Right lobe of liver (tissue), 6 donors: ENCODE results near the gene RAI2. TPM values are rescaled to one million over a fixed set of nuclear protein-coding genes. Genes with fewer than 3 reads are reported as not detected.
"Not testable (repeated sequence)": the region's sequence is repeated elsewhere in the genome, so short reads cannot be mapped to it uniquely, and the experiment has no call there.

Experiments
- ATAC-seq, 4 donors: fragments of 200-7000 bp; cut with Tn5 transposase; one replicate each; pipeline ENCODE4 v1.9.1; 2020; ENCODE audit warnings: mild to moderate bottlenecking in 4 of 4, moderate library complexity in 4 of 4
- DNase-seq, 3 donors: peaks; one replicate each; pipeline ENCODE4 v3.0.0-alpha.2; 2020
- H3K27ac ChIP-seq, 3 donors: fragments of 200-600 bp; one replicate each; pipeline ENCODE4 v1.8.0; 2022
- H3K27me3 ChIP-seq, 2 donors: fragments of 200-600 bp; one replicate each; pipeline ENCODE4 v1.8.0; 2022
- H3K36me3 ChIP-seq, 4 donors: fragments of 200-600 bp; sonication (generic) in 1 of 4; one replicate each; pipeline versions ENCODE4 v1.5.1 to v1.8.0; 2017 to 2022; ENCODE audit warnings: control low read depth in 1 of 4
- H3K4me1 ChIP-seq, 4 donors: fragments of 200-600 bp; sonication (generic) in 1 of 4; one replicate each; pipeline versions ENCODE4 v1.5.1 to v1.8.0; 2017 to 2022; ENCODE audit warnings: control low read depth in 1 of 4
- H3K4me3 ChIP-seq, 3 donors: fragments of 200-600 bp; one replicate each; pipeline ENCODE4 v1.8.0; 2022
- H3K9me3 ChIP-seq, 4 donors: fragments of 200-600 bp; sonication (generic) in 1 of 4; one replicate each; pipeline versions ENCODE4 v1.5.1 to v1.8.0; 2017 to 2022; ENCODE audit warnings: control low read depth in 1 of 4
- CTCF ChIP-seq, 4 donors: fragments of 200-600 bp in 3 of 4; fragments of 450-650 bp in 1 of 4; IDR thresholded peaks; one replicate each; pipeline versions ENCODE4 v1.5.1 to v1.8.0; 2016 to 2022; ENCODE audit warnings: antibody characterized with exemption in 4 of 4, mild to moderate bottlenecking in 2 of 4
- POLR2A ChIP-seq: fragments of 450-650 bp; IDR thresholded peaks from one replicate; pipeline ENCODE4 v1.6.1; 2017; ENCODE audit warnings: antibody characterized with exemption, mild to moderate bottlenecking
- WGBS: methylation state at CpG from one replicate; pipeline ENCODE4 v1.1.6; 2018; ENCODE audit warnings: low coverage, low lambda C conversion rate; ENCODE audit not compliant: insufficient coverage; ENCODE audit errors: missing lambda C conversion rate; 5-methylcytosine and 5-hydroxymethylcytosine counted together
- intact Hi-C, 2 donors: fragments of 100-400 bp; cut with DNase I; formaldehyde crosslinking; loops; one replicate each; pipeline versions ENCODE4 v1.11.2 to v1.14.1; 2022
- total RNA-seq, 6 experiments: library from RNA; depleted of rRNA in 2 of 6; stranded (reverse); fragments of >200 nt in 2 of 6; fragmentation: NEBNext Ultra II Directional in 3 of 6; extraction: Animal tissue kit (Norgen Biotek cat#: 25700) in 3 of 6; gene quantifications; one replicate each; pipeline versions ENCODE4 v1.1.0 to v1.2.4, GENCODE V29; 2016 to 2023
- donor health status: DM: no; HTN: yes; CAD: no.
- donor health status: DM: no; HTN: no; CAD: no.
- donor health status: DM: no; HTN: no; CAD: no.
- donor health status: DM: no; HTN: yes; CAD: no.
- donor health status: DM: no; HTN: yes; CAD: no.

RAI2 gene
- total RNA-seq, 6 experiments from 2014 or later, result 1.2 to 3.5 (median 2.4) TPM

- ATAC-seq, result no peak
- intact Hi-C loops, result no loop called here
- no CpG with 5 or more reads among the region's 1 CpG for WGBS
- Histone ChIP-seq H3K27ac (no peak overlapping the region), H3K4me3 (no peak overlapping the region), H3K27me3 (no peaks in the 10 kb centered on the region), H3K9me3 (no peaks in the 10 kb centered on the region), H3K4me1 (no peaks in the 10 kb centered on the region), H3K36me3 (no peaks in the 10 kb centered on the region)
- TF ChIP-seq POLR2A, result no peak
- no peak for DNase-seq
Measured at GRCh38 chrX:17792826-17793225, 68.3 kb downstream of the RAI2 start.

DNA sequence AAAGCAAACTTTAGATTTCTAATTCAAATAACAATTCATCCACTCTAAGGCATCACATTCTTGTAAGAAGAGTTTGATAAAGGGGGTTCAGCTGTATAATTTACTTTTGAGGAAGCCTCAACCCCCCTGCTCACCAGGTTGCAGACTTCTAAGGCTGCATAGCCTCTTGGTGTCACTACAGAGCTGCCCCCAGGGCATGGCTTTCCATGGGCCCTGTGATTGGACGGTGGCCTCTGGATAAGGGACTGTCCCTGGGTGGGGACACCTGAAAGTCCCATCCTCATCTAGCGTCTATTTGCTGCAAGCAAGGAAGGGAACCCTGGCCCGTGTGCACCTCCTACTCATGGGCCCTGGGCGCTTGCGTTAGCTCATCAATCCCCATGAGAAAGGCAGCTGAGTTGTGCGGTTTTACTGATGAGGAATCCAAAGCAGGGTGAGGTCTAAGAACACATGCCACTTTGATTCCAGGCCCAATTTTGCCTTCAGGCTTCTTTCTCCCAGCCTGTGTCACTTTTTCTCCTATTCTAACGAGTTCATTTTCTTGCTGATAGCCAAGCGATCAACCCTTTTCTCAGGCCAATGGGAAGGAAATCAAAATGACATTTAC is 72.0 kb downstream of the RAI2 start:
- no peak for ATAC-seq
- H3K36me3 ChIP-seq, result no peaks in the 10 kb centered on the region
- no peak overlapping the region for H3K27ac ChIP-seq
- H3K9me3 ChIP-seq, result no peaks in the 10 kb centered on the region
- no peaks in the 10 kb centered on the region for H3K4me1 ChIP-seq
- intact Hi-C loops, result no loop called here
- DNase-seq, result no peak
- no peak overlapping the region for H3K4me3 ChIP-seq
- no peak for TF ChIP-seq CTCF (IDR thresholded peaks at IDR 0.05)
- TF ChIP-seq POLR2A, result no peak
- no peaks in the 10 kb centered on the region for H3K27me3 ChIP-seq
- 60% methylated on average over 2 of the region's 8 CpGs for WGBS

DNA sequence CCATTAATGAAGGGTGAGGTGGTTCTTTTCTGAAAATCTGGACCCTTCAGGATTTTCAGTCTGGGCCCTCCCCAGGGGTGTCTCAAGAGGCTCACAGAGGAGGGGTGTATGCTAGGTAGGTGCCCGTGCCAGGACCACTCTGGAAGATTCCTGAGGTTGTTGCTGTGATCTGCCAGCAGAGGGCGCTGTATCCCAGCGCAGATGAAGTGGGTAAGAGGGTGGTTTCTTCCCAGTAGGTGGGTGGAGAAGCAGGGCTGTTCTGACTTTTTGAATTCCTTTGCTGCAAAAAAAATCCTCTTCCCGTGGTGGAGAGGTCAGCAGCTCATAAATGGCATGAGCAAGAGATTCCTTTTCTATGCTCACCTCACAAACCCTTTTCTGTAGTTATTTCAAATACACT is 72.7 kb downstream of the RAI2 start:
- Histone ChIP-seq H3K36me3 (no peaks in the 10 kb centered on the region), H3K9me3 (no peaks in the 10 kb centered on the region), H3K27me3 (no peaks in the 10 kb centered on the region), H3K27ac (no peak overlapping the region), H3K4me3 (no peak overlapping the region), H3K4me1 (no peaks in the 10 kb centered on the region)
- DNase-seq (no peak), ATAC-seq (peak; percentile 71 to 81 (median 74))
- TF ChIP-seq POLR2A (no peak), CTCF (IDR thresholded peaks at IDR 0.05) (peak; percentile 50 to 86 (median 82))
- 3% methylated on average over 4 of the region's 4 CpGs for WGBS
- intact Hi-C loops, result no loop called here

- WGBS, result 95% methylated on average over 7 of the region's 11 CpGs
Measured at GRCh38 chrX:17787557-17787956, 73.5 kb downstream of the RAI2 start.

GRCh38 chrX:17786554-17787347 is 74.3 kb downstream of the RAI2 start:
- H3K27ac ChIP-seq, result not testable (repeated sequence)

More at GRCh38 chrX:17787557-17787956, 73.5 kb downstream of the RAI2 start:
- Histone ChIP-seq H3K9me3 (no peaks in the 10 kb centered on the region), H3K27me3 (no peaks in the 10 kb centered on the region), H3K4me1 (no peaks in the 10 kb centered on the region), H3K4me3 (no peak overlapping the region), H3K27ac (no peak overlapping the region), H3K36me3 (no peaks in the 10 kb centered on the region)
- TF ChIP-seq POLR2A, result no peak
- no peak for TF ChIP-seq CTCF (IDR thresholded peaks at IDR 0.05)
- peak in 1 of 4 donors; percentile 30 for ATAC-seq
- intact Hi-C loops, result no loop called here
- DNase-seq, result no peak

More at GRCh38 chrX:17786554-17787347, 74.3 kb downstream of the RAI2 start:
- H3K4me3 ChIP-seq, result peak overlapping the region in 2 of 3 donors; percentile 33 to 37
- 60% methylated on average over 2 of the region's 31 CpGs for WGBS
- H3K36me3 ChIP-seq, H3K27me3 ChIP-seq, H3K9me3 ChIP-seq, ATAC-seq, intact Hi-C loops, H3K4me1 ChIP-seq: not testable (repeated sequence)
- peak; percentile 40 to 71 (median 55) for DNase-seq
